Breast epithelium (tissue), 3 donors: Measurements from ENCODE around the gene EFNA4.

ENCODE experiments used
- CTCF ChIP-seq, 3 donors: fragments of 450-650 bp; IDR thresholded peaks; one replicate each; pipeline ENCODE4 v1.5.1; 2016 to 2017; ENCODE audit warnings: antibody characterized with exemption in 3 of 3, mild to moderate bottlenecking in 3 of 3, moderate library complexity in 3 of 3
- POLR2A ChIP-seq: fragments of 450-650 bp; IDR thresholded peaks from one replicate; pipeline ENCODE4 v1.6.1; 2016; ENCODE audit warnings: antibody characterized with exemption, mild to moderate bottlenecking, moderate library complexity
- POLR2AphosphoS5 ChIP-seq, 3 donors: sonication (generic); formaldehyde crosslinking; IDR thresholded peaks; one replicate each; pipeline ENCODE4 v1.6.1; 2017; ENCODE audit warnings: antibody characterized with exemption in 3 of 3

- TF ChIP-seq CTCF (IDR thresholded peaks at IDR 0.05) (no peak), POLR2AphosphoS5 (IDR thresholded peaks at IDR 0.05) (no peak), POLR2A (no peak)
Measured at GRCh38 chr1:155082301-155083051, 18.9 kb downstream of the EFNA4 start.
